ENCODE measurements around the gene KCTD8. TPM values are rescaled to one million over a fixed set of nuclear protein-coding genes. Genes with fewer than 3 reads are reported as not detected.

The KCTD8 gene
- polyA plus RNA-seq, 2 of the 4 experiments (the other 2 are of a cell fraction), result not detected

DNA sequence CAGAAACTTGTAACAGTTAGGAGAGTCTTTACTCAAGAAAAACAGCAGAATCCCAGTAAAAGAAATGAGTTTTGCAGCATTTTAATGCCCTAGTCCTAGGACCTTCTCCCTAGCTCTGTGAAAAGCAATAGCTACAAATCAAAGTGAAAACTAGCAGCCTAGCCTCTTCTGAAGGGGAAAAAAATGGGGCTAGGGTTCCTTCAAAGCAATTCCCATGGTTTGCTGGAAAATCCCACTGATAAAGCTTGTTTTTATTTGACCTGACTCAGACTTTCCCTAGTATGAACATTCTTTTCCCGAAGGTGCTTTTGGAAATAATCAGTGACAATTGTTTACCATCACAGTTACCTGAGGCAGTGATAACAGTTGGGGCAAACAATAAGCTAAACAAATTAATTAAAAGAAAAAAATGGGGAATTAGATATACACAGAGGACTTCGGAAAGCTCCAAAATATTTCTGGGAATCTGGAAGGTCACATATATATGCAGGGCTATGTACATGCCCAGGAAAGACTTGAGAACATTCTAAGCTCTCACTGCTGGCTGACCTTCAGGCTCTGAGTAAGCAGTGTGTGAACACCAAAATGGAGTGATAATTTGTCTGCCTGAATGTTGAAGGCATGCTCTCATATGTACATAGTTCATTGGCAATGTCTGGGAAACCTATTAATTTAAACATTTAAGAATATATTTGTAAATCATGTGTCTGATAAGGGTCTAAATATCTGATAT lies 285.9 kb downstream of the KCTD8 start:
- Histone ChIP-seq H3K27ac (no peak overlapping the region), H3K4me1 (no peaks in the 10 kb centered on the region), H3K9me3 (no peaks in the 10 kb centered on the region), H3K4me2 (no peak overlapping the region), H3K4me3 (no peak overlapping the region)
- ChIA-PET POLR2A (no interaction called here), CTCF (no interaction called here)
- whole genome bisulfite sequencing (ENCODE audit: missing lambda C conversion rate), result 6% methylated on average over 2 of the region's 2 CpGs
- DNase-seq (ENCODE audit: low read depth in 1 of 2, low spot score in 1 of 2) (no peak), ATAC-seq (no peak), FAIRE-seq (no peak)
- TF ChIP-seq, protein P1, sequence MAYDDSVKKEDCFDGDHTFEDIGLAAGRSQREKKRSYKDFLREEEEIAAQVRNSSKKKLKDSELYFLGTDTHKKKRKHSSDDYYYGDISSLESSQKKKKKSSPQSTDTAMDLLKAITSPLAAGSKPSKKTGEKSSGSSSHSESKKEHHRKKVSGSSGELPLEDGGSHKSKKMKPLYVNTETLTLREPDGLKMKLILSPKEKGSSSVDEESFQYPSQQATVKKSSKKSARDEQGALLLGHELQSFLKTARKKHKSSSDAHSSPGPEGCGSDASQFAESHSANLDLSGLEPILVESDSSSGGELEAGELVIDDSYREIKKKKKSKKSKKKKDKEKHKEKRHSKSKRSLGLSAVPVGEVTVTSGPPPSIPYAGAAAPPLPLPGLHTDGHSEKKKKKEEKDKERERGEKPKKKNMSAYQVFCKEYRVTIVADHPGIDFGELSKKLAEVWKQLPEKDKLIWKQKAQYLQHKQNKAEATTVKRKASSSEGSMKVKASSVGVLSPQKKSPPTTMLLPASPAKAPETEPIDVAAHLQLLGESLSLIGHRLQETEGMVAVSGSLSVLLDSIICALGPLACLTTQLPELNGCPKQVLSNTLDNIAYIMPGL (CRISPR knock-in tag; IDR thresholded peaks at IDR 0.05; ENCODE audit: borderline replicate concordance), result no peak
- TF ChIP-seq, protein P2, sequence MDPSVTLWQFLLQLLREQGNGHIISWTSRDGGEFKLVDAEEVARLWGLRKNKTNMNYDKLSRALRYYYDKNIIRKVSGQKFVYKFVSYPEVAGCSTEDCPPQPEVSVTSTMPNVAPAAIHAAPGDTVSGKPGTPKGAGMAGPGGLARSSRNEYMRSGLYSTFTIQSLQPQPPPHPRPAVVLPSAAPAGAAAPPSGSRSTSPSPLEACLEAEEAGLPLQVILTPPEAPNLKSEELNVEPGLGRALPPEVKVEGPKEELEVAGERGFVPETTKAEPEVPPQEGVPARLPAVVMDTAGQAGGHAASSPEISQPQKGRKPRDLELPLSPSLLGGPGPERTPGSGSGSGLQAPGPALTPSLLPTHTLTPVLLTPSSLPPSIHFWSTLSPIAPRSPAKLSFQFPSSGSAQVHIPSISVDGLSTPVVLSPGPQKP (IDR thresholded peaks at IDR 0.05; ENCODE audit: low read depth, low read length), result no peak
- no peak for TF ChIP-seq HOXB5 (CRISPR knock-in tag; IDR thresholded peaks at IDR 0.05)
- TF ChIP-seq ZNF302 (CRISPR knock-in tag; IDR thresholded peaks at IDR 0.05), result no peak
- no peak for TF ChIP-seq BHLHE40 (IDR thresholded peaks at IDR 0.05; ENCODE audit: low read depth, low read length)
- TF ChIP-seq JUN (IDR thresholded peaks at IDR 0.05), result no peak
- TF ChIP-seq, protein P3, sequence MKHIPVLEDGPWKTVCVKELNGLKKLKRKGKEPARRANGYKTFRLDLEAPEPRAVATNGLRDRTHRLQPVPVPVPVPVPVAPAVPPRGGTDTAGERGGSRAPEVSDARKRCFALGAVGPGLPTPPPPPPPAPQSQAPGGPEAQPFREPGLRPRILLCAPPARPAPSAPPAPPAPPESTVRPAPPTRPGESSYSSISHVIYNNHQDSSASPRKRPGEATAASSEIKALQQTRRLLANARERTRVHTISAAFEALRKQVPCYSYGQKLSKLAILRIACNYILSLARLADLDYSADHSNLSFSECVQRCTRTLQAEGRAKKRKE (CRISPR knock-in tag; IDR thresholded peaks at IDR 0.05; ENCODE audit: low read depth), result no peak
- TF ChIP-seq, protein P4, sequence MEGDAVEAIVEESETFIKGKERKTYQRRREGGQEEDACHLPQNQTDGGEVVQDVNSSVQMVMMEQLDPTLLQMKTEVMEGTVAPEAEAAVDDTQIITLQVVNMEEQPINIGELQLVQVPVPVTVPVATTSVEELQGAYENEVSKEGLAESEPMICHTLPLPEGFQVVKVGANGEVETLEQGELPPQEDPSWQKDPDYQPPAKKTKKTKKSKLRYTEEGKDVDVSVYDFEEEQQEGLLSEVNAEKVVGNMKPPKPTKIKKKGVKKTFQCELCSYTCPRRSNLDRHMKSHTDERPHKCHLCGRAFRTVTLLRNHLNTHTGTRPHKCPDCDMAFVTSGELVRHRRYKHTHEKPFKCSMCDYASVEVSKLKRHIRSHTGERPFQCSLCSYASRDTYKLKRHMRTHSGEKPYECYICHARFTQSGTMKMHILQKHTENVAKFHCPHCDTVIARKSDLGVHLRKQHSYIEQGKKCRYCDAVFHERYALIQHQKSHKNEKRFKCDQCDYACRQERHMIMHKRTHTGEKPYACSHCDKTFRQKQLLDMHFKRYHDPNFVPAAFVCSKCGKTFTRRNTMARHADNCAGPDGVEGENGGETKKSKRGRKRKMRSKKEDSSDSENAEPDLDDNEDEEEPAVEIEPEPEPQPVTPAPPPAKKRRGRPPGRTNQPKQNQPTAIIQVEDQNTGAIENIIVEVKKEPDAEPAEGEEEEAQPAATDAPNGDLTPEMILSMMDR (IDR thresholded peaks at IDR 0.05), result no peak
- TF ChIP-seq FOSB (CRISPR knock-in tag; IDR thresholded peaks at IDR 0.05), result no peak
- TF ChIP-seq MAFK (IDR thresholded peaks at IDR 0.05; ENCODE audit: partially characterized antibody), result no peak
- TF ChIP-seq CEBPB (IDR thresholded peaks at IDR 0.05), result no peak
- no peak for TF ChIP-seq KDM5A (IDR thresholded peaks at IDR 0.05)
- TF ChIP-seq TFCP2L1 (CRISPR knock-in tag; IDR thresholded peaks at IDR 0.05), result no peak
- no peak for TF ChIP-seq ESRRA (IDR thresholded peaks at IDR 0.05; ENCODE audit: borderline replicate concordance, low read length)
- no peak for TF ChIP-seq SMC3 (IDR thresholded peaks at IDR 0.05)

DNA sequence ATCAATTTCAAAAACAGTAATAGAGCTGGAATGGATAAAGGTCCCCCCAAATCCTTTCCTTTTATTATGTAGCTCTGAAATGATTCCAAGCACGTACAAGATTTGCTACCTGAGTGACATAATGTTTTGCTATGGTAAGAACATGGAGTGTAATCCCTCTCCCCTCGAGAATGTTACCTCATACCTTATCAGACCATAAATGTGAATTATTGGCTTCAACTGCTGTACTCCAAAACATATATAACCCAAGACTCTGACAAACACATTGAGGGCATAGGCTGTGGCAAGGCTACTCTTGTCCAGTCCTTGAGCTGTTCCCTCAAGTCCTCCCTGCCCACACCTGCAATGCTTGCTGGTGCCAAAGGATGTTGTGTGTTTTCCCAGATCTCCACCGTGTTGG lies 286.9 kb downstream of the KCTD8 start:
- no peak for FAIRE-seq
- ATAC-seq, result no peak
- DNase-seq (ENCODE audit: low read depth in 1 of 2, low spot score in 1 of 2), result no peak
- CTCF ChIA-PET, result no interaction called here
- H3K27ac ChIP-seq, result no peak overlapping the region
- no peaks in the 10 kb centered on the region for H3K9me3 ChIP-seq
- H3K4me3 ChIP-seq, result no peak overlapping the region
- POLR2A ChIA-PET, result no interaction called here
- H3K4me2 ChIP-seq, result no peak overlapping the region
- 0% methylated on average over 3 of the region's 3 CpGs for WGBS (ENCODE audit: missing lambda C conversion rate)
- no peaks in the 10 kb centered on the region for H3K4me1 ChIP-seq
- TF ChIP-seq CEBPB (IDR thresholded peaks at IDR 0.05), result no peak
- TF ChIP-seq, protein P5, sequence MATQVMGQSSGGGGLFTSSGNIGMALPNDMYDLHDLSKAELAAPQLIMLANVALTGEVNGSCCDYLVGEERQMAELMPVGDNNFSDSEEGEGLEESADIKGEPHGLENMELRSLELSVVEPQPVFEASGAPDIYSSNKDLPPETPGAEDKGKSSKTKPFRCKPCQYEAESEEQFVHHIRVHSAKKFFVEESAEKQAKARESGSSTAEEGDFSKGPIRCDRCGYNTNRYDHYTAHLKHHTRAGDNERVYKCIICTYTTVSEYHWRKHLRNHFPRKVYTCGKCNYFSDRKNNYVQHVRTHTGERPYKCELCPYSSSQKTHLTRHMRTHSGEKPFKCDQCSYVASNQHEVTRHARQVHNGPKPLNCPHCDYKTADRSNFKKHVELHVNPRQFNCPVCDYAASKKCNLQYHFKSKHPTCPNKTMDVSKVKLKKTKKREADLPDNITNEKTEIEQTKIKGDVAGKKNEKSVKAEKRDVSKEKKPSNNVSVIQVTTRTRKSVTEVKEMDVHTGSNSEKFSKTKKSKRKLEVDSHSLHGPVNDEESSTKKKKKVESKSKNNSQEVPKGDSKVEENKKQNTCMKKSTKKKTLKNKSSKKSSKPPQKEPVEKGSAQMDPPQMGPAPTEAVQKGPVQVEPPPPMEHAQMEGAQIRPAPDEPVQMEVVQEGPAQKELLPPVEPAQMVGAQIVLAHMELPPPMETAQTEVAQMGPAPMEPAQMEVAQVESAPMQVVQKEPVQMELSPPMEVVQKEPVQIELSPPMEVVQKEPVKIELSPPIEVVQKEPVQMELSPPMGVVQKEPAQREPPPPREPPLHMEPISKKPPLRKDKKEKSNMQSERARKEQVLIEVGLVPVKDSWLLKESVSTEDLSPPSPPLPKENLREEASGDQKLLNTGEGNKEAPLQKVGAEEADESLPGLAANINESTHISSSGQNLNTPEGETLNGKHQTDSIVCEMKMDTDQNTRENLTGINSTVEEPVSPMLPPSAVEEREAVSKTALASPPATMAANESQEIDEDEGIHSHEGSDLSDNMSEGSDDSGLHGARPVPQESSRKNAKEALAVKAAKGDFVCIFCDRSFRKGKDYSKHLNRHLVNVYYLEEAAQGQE (IDR thresholded peaks at IDR 0.05), result no peak
- TF ChIP-seq, protein P2 (IDR thresholded peaks at IDR 0.05; ENCODE audit: low read depth, low read length), result no peak
- TF ChIP-seq MAFK (IDR thresholded peaks at IDR 0.05; ENCODE audit: partially characterized antibody), result no peak
- no peak for TF ChIP-seq HOXB13 (CRISPR knock-in tag; IDR thresholded peaks at IDR 0.05; ENCODE audit: low read depth)
- TF ChIP-seq NR3C1 (IDR thresholded peaks at IDR 0.05), result no peak
- no peak for TF ChIP-seq RAD21 (conservative IDR thresholded peaks at IDR 0.05 in 1 of 2, IDR thresholded peaks at IDR 0.05 in 1 of 2)
- TF ChIP-seq, protein P4 (IDR thresholded peaks at IDR 0.05), result no peak
- no peak for TF ChIP-seq NFE2L2 (conservative IDR thresholded peaks at IDR 0.05; ENCODE audit: low read length)
- TF ChIP-seq FOSB (CRISPR knock-in tag; IDR thresholded peaks at IDR 0.05), result no peak
- no peak for TF ChIP-seq CHD2 (IDR thresholded peaks at IDR 0.05; ENCODE audit: low read length, partially characterized antibody)
- TF ChIP-seq ZNF302 (CRISPR knock-in tag; IDR thresholded peaks at IDR 0.05), result no peak
- TF ChIP-seq FOXS1 (CRISPR knock-in tag; IDR thresholded peaks at IDR 0.05), result no peak
- no peak for TF ChIP-seq KDM5A (IDR thresholded peaks at IDR 0.05)
